Central memory CD8-positive, alpha-beta T cell (primary cell): ENCODE measurements around the gene OR1C1.
"Not testable (repeated sequence)": the region's sequence is repeated elsewhere in the genome, so short reads cannot be mapped to it uniquely, and the experiment has no call there.

Experiments used
- ATAC-seq: fragments of 150-1000 bp; cut with Tn5 transposase; replicated peaks from 2 replicates; pipeline ENCODE4 v1.10.0; 2022; ENCODE audit warnings: mild to moderate bottlenecking, moderate FRiP score, moderate number of reproducible peaks; ENCODE audit not compliant: poor library complexity, severe bottlenecking; ENCODE audit errors: extremely low read depth
- DNase-seq, 2 donors: peaks; one replicate each; pipeline ENCODE4 v3.0.0; 2021; ENCODE audit warnings: low spot score in 2 of 2
- H3K27ac Mint-ChIP-seq: one replicate; pipeline ENCODE4 v1.8.0; 2022; ENCODE audit warnings: low read depth, mild to moderate bottlenecking, moderate library complexity, mixed read lengths
- H3K27me3 Mint-ChIP-seq: one replicate; pipeline ENCODE4 v1.8.0; 2022; ENCODE audit warnings: mixed read lengths
- H3K36me3 Mint-ChIP-seq: one replicate; pipeline ENCODE4 v1.8.0; 2022; ENCODE audit warnings: mild to moderate bottlenecking, moderate library complexity, mixed read lengths; ENCODE audit not compliant: insufficient read depth
- H3K4me1 Mint-ChIP-seq: one replicate; pipeline ENCODE4 v1.8.0; 2022; ENCODE audit warnings: mixed read lengths
- H3K4me3 Mint-ChIP-seq: one replicate; pipeline ENCODE4 v1.8.0; 2022; ENCODE audit warnings: mild to moderate bottlenecking, moderate library complexity, mixed read lengths
- H3K9me3 Mint-ChIP-seq: one replicate; pipeline ENCODE4 v1.8.0; 2022; ENCODE audit warnings: mixed read lengths

The OR1C1 gene

GRCh38 chr1:247716546-247716945, 43.8 kb downstream of the OR1C1 start, which contains the start of gene OR6F1:
Gene OR6F1, minus strand, starts transcription at chr1:247716646. Its CDS starts 3,891 bp downstream, at chr1:247712755.
- Mint-ChIP-seq H3K27me3 (no peaks in the 10 kb centered on the region), H3K4me3 (no peak within 1 kb of the TSS), H3K4me1 (no peaks in the 10 kb centered on the region), H3K27ac (no peak within 1 kb of the TSS), H3K9me3 (peaks cover 21% of the 10 kb centered on the region), H3K36me3 (no peaks in the 10 kb centered on the region)
- ATAC-seq, result no peak
- DNase-seq, result no peak

GRCh38 chr1:247713753-247714152, 46.6 kb downstream of the OR1C1 start:
- Mint-ChIP-seq H3K27ac (no peak overlapping the region), H3K36me3 (no peaks in the 10 kb centered on the region), H3K27me3 (no peaks in the 10 kb centered on the region), H3K4me1 (no peaks in the 10 kb centered on the region), H3K9me3 (peaks cover 16% of the 10 kb centered on the region), H3K4me3 (no peak overlapping the region)
- ATAC-seq (no peak), DNase-seq (no peak)

- H3K9me3 Mint-ChIP-seq, ATAC-seq, H3K27me3 Mint-ChIP-seq, DNase-seq, H3K27ac Mint-ChIP-seq, H3K4me1 Mint-ChIP-seq, H3K36me3 Mint-ChIP-seq, H3K4me3 Mint-ChIP-seq: not testable (repeated sequence)
Measured at GRCh38 chr1:247710681-247711080, 49.7 kb downstream of the OR1C1 start.
